Measurements from ENCODE around the gene KSR1.

The KSR1 gene

DNA sequence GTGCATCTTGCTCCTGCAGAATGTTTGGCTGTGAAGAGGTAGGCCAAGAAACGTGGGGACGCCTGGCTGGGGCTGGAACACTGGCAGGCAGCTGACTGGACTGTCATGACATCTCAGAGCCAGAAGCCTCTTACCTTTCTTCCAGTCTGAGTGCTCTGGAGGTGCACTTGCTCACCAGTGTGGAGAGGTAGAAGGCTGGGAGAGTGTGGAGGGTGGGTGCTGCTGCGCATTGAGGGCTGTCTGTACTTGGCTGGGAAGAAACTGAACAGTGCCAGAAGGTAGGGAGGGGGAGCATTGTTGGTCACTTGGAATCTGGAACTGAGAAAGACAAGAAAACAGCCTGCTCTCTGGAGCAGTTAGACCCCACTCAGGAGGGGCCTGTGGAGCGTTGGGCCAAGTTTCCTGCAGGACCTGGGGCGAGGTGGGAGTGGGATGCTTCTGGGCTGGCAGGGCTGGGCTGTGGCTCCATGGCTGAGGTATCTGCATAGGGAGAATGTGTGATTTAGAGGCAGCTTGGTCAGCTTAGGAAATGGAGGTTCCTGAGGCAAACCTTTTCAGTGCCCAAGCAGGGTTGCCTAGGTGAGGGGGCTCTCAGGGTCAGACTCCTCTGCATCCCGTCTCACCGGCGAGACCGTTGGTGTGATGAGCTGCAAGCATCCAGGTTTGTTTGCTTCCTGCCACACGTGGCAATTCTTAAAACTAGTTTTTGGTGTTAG is 55.1 kb downstream of the KSR1 start:
- Histone ChIP-seq H3K36me3 (ENCODE audit: insufficient read depth, low read length) (no peaks in the 10 kb centered on the region), H3K27ac (ENCODE audit: low read depth, low read length) (no peak overlapping the region), H3K9me3 (ENCODE audit: insufficient read depth, low read depth, low read length) (no peaks in the 10 kb centered on the region), H3K4me3 (ENCODE audit: low read length) (no peak overlapping the region), H3K9ac (ENCODE audit: low read depth, low read length) (no peak overlapping the region), H3K4me1 (ENCODE audit: insufficient read depth, low read length) (peaks cover 31% of the 10 kb centered on the region), H3K27me3 (ENCODE audit: insufficient read depth, low read length) (no peaks in the 10 kb centered on the region)
- WGBS: 90% methylated on average over 10 of the region's 10 CpGs

- H3K9me3 ChIP-seq (ENCODE audit: insufficient read depth, low read depth, low read length): no peaks in the 10 kb centered on the region
- no peak overlapping the region for H3K27ac ChIP-seq (ENCODE audit: low read depth, low read length)
- WGBS: 88% methylated on average over 2 of the region's 2 CpGs
- no peaks in the 10 kb centered on the region for H3K36me3 ChIP-seq (ENCODE audit: insufficient read depth, low read length)
- no peaks in the 10 kb centered on the region for H3K27me3 ChIP-seq (ENCODE audit: insufficient read depth, low read length)
- no peak overlapping the region for H3K4me3 ChIP-seq (ENCODE audit: low read length)
- H3K4me1 ChIP-seq (ENCODE audit: insufficient read depth, low read length): peaks cover 34% of the 10 kb centered on the region
- H3K9ac ChIP-seq (ENCODE audit: low read depth, low read length): no peak overlapping the region
Observed at GRCh38 chr17:27512031-27512430, 55.8 kb downstream of the KSR1 start.

- Histone ChIP-seq H3K9me3 (ENCODE audit: insufficient read depth, low read depth, low read length) (no peaks in the 10 kb centered on the region), H3K4me1 (ENCODE audit: insufficient read depth, low read length) (peaks cover 34% of the 10 kb centered on the region), H3K9ac (ENCODE audit: low read depth, low read length) (no peak overlapping the region), H3K27ac (ENCODE audit: low read depth, low read length) (no peak overlapping the region; the same call in 1 of the 2 replicates), H3K27me3 (ENCODE audit: insufficient read depth, low read length) (no peaks in the 10 kb centered on the region), H3K4me3 (ENCODE audit: low read length) (no peak overlapping the region), H3K36me3 (ENCODE audit: insufficient read depth, low read length) (no peaks in the 10 kb centered on the region)
- 95% methylated on average over 14 of the region's 15 CpGs for WGBS
Observed at GRCh38 chr17:27512511-27513346, 56.5 kb downstream of the KSR1 start.

DNA sequence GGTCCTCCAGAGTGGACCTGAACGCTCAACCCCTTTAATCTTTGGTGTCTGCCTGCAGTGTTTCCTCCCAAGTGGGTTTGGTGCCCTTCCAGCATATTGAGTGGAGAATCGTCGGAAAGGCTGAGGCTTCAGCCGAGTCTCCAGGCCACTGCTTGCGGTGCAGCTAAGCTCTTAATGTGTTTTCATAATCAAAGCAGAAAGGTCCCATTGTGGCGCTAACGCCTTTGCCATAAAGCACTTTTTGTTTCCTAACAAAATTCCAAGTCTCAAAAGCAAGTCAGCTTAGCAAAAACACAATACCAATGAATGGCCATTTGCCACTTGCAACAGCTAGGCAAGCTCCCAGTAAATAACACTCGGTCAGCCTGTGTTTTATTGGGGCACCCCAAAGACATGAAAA is 57.6 kb downstream of the KSR1 start:
- 64% methylated on average over 8 of the region's 8 CpGs for WGBS

GRCh38 chr17:27514595-27515413 is 58.6 kb downstream of the KSR1 start:
- H3K36me3 ChIP-seq (ENCODE audit: insufficient read depth, low read length): no peaks in the 10 kb centered on the region
- WGBS: 87% methylated on average over 3 of the region's 7 CpGs

More for the DNA sequence above, 57.6 kb downstream of the KSR1 start:
- Histone ChIP-seq H3K27ac (ENCODE audit: low read depth, low read length) (peak overlapping the region; percentile 70; the same call in 1 of the 2 replicates), H3K9me3 (ENCODE audit: insufficient read depth, low read depth, low read length) (no peaks in the 10 kb centered on the region), H3K4me3 (ENCODE audit: low read length) (no peak overlapping the region), H3K27me3 (ENCODE audit: insufficient read depth, low read length) (no peaks in the 10 kb centered on the region), H3K9ac (ENCODE audit: low read depth, low read length) (no peak overlapping the region; the same call in 1 of the 2 replicates), H3K4me1 (ENCODE audit: insufficient read depth, low read length) (peaks cover 40% of the 10 kb centered on the region), H3K36me3 (ENCODE audit: insufficient read depth, low read length) (no peaks in the 10 kb centered on the region)

DNA sequence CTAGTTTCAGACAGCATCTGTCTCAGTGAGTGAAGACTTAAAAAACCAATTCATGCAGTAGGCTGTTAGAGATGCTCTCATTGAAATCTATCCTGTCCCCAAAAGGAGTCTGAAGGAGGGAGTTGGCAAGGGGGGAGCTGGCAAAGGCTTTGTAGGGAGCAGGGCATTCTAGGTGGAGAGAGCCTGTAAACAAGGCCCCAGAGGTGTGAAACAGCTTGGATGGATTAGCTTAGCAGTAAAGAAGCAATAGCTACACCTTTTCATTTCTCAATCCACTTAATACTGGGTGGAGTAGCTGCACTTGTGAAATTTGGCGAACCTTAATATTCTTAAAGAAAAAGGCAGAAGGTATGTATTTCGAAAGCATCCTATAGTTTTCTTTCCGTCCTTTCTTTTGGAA is 61.8 kb downstream of the KSR1 start:
- no peaks in the 10 kb centered on the region for H3K36me3 ChIP-seq (ENCODE audit: insufficient read depth, low read length)
- no peak overlapping the region for H3K9ac ChIP-seq (ENCODE audit: low read depth, low read length)
- no peak overlapping the region for H3K4me3 ChIP-seq (ENCODE audit: low read length)
- H3K9me3 ChIP-seq (ENCODE audit: insufficient read depth, low read depth, low read length): no peaks in the 10 kb centered on the region
- H3K27me3 ChIP-seq (ENCODE audit: insufficient read depth, low read length): no peaks in the 10 kb centered on the region
- no peak overlapping the region for H3K27ac ChIP-seq (ENCODE audit: low read depth, low read length)
- WGBS: 93% methylated on average over 3 of the region's 3 CpGs
- peaks cover 60% of the 10 kb centered on the region for H3K4me1 ChIP-seq (ENCODE audit: insufficient read depth, low read length)

More at GRCh38 chr17:27514595-27515413, 58.6 kb downstream of the KSR1 start:
- Histone ChIP-seq H3K9me3 (ENCODE audit: insufficient read depth, low read depth, low read length) (no peaks in the 10 kb centered on the region), H3K27ac (ENCODE audit: low read depth, low read length) (peak overlapping the region; percentile 70), H3K4me3 (ENCODE audit: low read length) (no peak overlapping the region), H3K4me1 (ENCODE audit: insufficient read depth, low read length) (peaks cover 50% of the 10 kb centered on the region), H3K9ac (ENCODE audit: low read depth, low read length) (peak overlapping the region; percentile 24; the same call in 1 of the 2 replicates), H3K27me3 (ENCODE audit: insufficient read depth, low read length) (no peaks in the 10 kb centered on the region)

DNA sequence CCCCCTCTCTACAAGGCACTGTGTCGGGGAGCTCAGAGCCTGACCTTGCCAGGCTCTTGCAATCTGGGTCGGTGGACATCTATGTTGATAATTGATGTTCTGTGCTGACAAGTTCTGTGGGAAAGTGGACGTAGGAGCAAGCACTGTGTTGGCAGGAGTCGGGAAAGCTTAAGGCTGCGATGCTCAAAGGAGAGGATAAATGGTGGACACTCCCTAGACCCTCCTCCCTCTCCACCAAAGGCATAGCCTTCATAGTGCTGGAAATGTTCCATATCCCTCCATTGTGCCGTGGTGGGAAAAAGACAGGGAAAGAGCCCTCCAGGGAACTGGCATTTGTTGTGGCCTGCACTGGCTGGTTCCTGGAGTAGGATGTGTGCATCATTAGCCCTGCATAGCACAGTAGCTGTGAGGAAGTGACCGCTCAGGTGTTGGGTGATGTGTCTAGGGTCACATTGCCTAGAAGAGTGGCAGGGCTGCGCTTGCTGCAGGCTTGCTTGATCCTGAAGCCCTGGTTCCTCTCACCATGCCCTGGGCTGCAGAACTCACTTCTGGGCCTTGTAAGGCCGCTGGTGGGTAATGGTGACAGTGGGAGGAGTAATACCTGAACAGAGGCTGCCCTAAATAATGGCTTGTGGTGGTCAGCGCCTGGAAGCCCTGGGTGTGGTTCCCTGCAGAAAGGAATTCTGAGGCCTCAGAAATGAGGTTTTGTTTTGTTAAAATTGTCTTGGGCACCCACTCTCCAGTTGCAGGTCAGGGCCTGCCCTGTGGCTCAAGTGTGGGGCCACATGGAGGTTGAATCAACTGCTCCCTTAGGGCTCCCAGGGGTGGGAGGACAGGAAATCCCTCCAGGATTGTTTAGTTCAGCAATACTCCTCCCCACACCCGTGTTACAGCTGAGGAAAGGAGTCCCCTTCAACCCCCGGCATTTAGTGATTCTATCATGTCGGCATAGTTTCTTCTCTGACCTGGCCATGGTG is 62.6 kb downstream of the KSR1 start:
- Histone ChIP-seq H3K4me3 (ENCODE audit: low read length) (no peak overlapping the region), H3K9ac (ENCODE audit: low read depth, low read length) (no peak overlapping the region), H3K4me1 (ENCODE audit: insufficient read depth, low read length) (peaks cover 53% of the 10 kb centered on the region), H3K36me3 (ENCODE audit: insufficient read depth, low read length) (no peaks in the 10 kb centered on the region), H3K27me3 (ENCODE audit: insufficient read depth, low read length) (no peaks in the 10 kb centered on the region), H3K27ac (ENCODE audit: low read depth, low read length) (no peak overlapping the region; the same call in 1 of the 2 replicates), H3K9me3 (ENCODE audit: insufficient read depth, low read depth, low read length) (no peaks in the 10 kb centered on the region)
- WGBS: 86% methylated on average over 13 of the region's 13 CpGs

DNA sequence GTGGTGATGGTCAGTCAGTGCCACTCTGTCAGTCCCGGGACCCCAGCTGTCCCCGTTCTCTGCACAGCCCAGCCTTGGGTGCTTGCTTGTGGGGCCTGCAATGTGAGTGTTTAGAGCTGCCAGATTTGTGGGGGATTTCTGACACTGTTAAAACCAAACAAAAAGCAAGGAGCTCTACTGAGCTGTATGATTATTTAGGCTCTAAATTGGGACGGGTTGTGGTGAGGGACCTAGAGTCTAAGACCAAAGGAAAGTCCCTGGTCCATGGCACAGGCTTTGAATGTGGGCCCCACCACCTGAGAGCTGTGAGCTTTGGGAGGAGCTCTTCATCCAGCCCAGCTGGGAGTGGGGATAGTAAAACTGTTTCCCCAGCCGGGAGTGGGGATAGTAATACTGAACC is 63.3 kb downstream of the KSR1 start:
- peaks cover 55% of the 10 kb centered on the region for H3K4me1 ChIP-seq (ENCODE audit: insufficient read depth, low read length)
- 69% methylated on average over 4 of the region's 4 CpGs for WGBS
- H3K27ac ChIP-seq (ENCODE audit: low read depth, low read length): no peak overlapping the region; the same call in 1 of the 2 replicates
- H3K36me3 ChIP-seq (ENCODE audit: insufficient read depth, low read length): no peaks in the 10 kb centered on the region
- H3K4me3 ChIP-seq (ENCODE audit: low read length): no peak overlapping the region
- no peak overlapping the region for H3K9ac ChIP-seq (ENCODE audit: low read depth, low read length)
- no peaks in the 10 kb centered on the region for H3K9me3 ChIP-seq (ENCODE audit: insufficient read depth, low read depth, low read length)
- no peaks in the 10 kb centered on the region for H3K27me3 ChIP-seq (ENCODE audit: insufficient read depth, low read length)

DNA sequence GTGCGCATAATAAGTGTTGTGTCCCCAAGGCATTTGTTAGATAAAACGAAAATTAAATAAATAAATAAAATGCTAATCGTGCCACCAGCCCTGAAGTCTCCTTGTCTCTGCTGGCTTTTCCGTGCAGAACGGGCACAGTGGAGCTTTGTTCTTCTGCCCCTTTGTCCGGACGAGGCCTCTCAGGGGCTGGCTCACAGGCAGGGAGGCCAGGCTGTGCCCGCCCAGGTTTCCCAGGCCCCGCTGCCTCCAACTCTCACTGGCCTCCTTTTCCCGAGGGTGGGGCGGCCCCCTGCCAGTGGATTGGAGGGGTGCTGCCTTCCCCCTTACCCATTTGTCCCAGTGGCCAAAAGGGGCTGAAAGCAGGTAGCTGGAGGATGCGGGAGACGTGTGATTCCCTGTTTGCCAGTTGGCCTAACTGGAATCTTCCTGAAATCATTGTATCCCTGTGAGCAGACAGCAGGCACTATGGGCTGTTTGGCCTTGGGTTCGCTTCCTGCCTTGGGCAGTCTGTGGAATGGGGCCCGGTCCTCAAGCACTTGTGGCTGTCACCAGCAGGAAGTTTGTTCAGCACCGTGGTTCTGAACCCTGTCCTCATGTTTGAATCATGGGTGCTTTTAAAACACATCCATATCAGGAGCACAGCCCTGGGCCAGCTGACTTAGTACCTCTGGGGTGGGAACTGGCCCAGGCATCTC is 64.4 kb downstream of the KSR1 start:
- no peaks in the 10 kb centered on the region for H3K9me3 ChIP-seq (ENCODE audit: insufficient read depth, low read depth, low read length)
- H3K4me3 ChIP-seq (ENCODE audit: low read length): no peak overlapping the region
- H3K9ac ChIP-seq (ENCODE audit: low read depth, low read length): no peak overlapping the region
- H3K27me3 ChIP-seq (ENCODE audit: insufficient read depth, low read length): no peaks in the 10 kb centered on the region
- peaks cover 54% of the 10 kb centered on the region for H3K4me1 ChIP-seq (ENCODE audit: insufficient read depth, low read length)
- H3K27ac ChIP-seq (ENCODE audit: low read depth, low read length): 0 out of 2 replicates have a peak overlapping the region, but pooled peaks have one; percentile 12
- no peaks in the 10 kb centered on the region for H3K36me3 ChIP-seq (ENCODE audit: insufficient read depth, low read length)
- 78% methylated on average over 16 of the region's 16 CpGs for WGBS
